ENCODE results near the gene LRRC27.

LRRC27 gene

GRCh38 chr10:132370426-132371340 lies 38.7 kb downstream of the LRRC27 start:
- no peak overlapping the region for H3K4me3 ChIP-seq (ENCODE audit: low read length)
- no peak for DNase-seq (ENCODE audit: low read depth)
- no peak for TF ChIP-seq CTCF (IDR thresholded peaks at IDR 0.05; ENCODE audit: insufficient read depth, low read depth, low read length, missing control alignments)

- no peak for DNase-seq (ENCODE audit: low read depth)
- no peak overlapping the region for H3K4me3 ChIP-seq (ENCODE audit: low read length)
- TF ChIP-seq CTCF (IDR thresholded peaks at IDR 0.05; ENCODE audit: insufficient read depth, low read depth, low read length, missing control alignments) = peak; percentile 10
Measured at GRCh38 chr10:132371641-132372081, 39.7 kb downstream of the LRRC27 start.

DNA sequence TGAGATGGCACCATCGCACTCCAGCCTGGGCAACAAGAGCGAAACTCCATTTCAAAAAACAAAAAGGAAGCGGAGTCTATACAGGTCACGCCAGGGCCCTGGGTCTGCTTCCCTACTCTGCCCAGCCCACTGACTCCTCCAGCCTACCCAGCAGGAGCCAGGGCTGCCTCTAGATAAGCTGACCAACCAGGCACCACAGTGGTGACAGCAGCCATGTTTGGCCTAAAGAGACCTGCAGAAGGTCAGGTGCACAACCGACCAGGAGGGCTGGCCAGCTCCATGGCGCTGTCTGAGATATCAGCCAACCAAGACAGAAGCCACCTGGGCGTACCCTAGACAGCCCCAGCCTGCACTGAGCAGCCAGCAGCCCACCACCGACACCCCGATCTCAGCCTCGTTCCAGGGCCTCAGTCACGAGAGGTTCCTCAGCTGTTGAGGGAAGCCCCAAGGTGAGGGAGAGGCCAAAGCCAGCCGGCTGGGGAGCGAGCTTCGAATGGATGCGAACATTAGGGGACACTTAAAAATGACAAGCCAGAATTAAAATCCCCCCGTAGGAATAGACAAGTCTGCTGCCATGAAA lies 40.6 kb downstream of the LRRC27 start:
- TF ChIP-seq CTCF (IDR thresholded peaks at IDR 0.05; ENCODE audit: insufficient read depth, low read depth, low read length, missing control alignments) = no peak
- no peak for DNase-seq (ENCODE audit: low read depth)
- no peak overlapping the region for H3K4me3 ChIP-seq (ENCODE audit: low read length)

- DNase-seq (ENCODE audit: low read depth) = no peak
- no peak overlapping the region for H3K4me3 ChIP-seq (ENCODE audit: low read length)
- TF ChIP-seq CTCF (IDR thresholded peaks at IDR 0.05; ENCODE audit: insufficient read depth, low read depth, low read length, missing control alignments) = no peak
Measured at GRCh38 chr10:132373241-132373955, 41.4 kb downstream of the LRRC27 start.

- TF ChIP-seq CTCF (IDR thresholded peaks at IDR 0.05; ENCODE audit: insufficient read depth, low read depth, low read length, missing control alignments) = no peak
- no peak overlapping the region for H3K4me3 ChIP-seq (ENCODE audit: low read length)
- DNase-seq (ENCODE audit: low read depth) = no peak
Measured at GRCh38 chr10:132374176-132374575, 42.2 kb downstream of the LRRC27 start.

DNA sequence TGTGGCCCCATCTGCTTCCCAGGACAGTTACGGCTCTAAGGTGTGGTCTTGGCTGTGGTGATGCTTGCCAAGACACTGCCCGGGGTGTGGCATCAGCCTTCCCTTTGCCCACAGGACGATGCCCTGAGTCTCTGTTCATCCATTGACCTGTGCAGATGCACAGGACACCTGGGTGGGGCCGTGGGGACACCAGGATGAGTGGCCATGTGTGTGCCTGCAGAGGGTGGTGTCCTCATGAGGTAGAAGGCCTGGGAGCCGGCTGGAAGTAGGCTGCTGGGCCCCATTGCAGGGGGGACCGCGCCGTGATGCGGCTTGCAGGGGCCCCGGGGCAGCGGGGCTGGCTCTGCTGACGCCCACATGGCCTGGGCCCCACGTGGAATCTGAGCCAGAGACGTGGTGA lies 42.6 kb downstream of the LRRC27 start:
- no peak for DNase-seq (ENCODE audit: low read depth)
- no peak overlapping the region for H3K4me3 ChIP-seq (ENCODE audit: low read length)
- TF ChIP-seq CTCF (IDR thresholded peaks at IDR 0.05; ENCODE audit: insufficient read depth, low read depth, low read length, missing control alignments) = no peak
